CD4-positive, alpha-beta T cell treated with Interleukin-4 for 4 hours (primary cell): Measurements from ENCODE around the gene HMG20B.
A peak's percentile ranks its signal among the peaks of the same experiment; 100 is the strongest.

Source experiments
- DNase-seq: peaks from one replicate; pipeline ENCODE4 v3.0.0-alpha.2; 2020

Gene HMG20B

DNA sequence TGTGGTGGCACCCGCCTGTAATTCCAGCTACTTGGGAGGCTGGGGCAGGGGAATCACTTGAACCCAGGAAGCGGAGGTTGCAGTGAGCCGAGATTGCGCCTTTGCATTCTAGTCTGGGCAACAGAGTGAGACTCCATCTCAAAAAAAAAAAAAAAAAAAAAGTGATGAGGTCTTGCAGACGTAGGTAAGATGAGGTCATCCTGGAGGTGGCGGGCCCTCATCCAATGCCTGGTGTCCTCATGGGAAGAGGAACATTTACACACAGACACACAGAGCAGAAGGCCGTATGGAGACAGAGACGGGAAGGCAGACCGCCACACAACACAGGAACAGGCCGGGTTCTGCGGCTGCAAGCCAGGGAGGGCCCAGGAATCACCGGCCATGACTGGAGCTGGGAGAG lies 49.5 kb downstream of the HMG20B start:
- no peak for DNase-seq

DNA sequence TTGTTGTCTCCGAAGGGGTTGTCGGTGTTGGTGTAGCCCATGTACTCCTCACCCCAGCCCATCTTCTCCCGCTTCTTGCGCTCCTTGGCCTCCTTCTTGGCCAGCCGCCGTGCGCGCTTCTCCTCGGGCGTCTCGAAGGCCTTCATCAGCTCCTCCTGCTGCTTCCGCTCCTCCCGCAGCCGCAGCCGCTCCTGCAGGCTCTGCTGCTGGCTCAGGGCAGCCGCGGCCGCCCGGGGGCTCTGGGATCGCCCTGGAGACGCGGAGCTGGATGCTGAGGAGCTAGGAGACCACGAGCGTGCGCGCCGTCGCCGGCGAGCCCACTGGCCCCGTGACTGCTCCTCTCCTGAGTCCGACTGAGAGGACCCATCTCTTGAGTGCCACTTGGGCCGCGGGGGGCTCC lies 51.0 kb downstream of the HMG20B start:
- no peak for DNase-seq

DNA sequence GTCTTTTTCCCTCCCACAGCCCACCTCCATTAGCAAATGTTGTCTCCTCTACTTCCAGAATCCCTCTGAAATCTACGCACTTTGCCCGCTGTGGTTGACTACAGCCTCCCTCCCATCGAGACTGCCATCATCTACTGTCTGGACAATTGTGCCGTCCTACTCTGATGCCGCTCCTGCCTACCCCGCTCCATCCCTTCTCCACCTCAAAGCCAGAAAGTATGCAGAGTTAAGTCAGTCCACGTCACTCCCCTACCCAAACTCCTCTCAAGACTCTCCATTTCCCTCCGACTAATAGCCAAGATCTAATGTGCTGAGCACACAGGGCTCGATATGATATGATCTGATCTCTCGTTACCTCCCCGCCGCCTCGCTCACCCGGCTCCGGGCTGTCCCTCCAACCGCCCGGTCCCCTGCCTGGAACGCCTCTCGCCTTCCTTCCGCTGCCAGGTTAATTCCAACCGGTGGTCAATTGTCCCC lies 53.3 kb downstream of the HMG20B start:
- DNase-seq: no peak

DNA sequence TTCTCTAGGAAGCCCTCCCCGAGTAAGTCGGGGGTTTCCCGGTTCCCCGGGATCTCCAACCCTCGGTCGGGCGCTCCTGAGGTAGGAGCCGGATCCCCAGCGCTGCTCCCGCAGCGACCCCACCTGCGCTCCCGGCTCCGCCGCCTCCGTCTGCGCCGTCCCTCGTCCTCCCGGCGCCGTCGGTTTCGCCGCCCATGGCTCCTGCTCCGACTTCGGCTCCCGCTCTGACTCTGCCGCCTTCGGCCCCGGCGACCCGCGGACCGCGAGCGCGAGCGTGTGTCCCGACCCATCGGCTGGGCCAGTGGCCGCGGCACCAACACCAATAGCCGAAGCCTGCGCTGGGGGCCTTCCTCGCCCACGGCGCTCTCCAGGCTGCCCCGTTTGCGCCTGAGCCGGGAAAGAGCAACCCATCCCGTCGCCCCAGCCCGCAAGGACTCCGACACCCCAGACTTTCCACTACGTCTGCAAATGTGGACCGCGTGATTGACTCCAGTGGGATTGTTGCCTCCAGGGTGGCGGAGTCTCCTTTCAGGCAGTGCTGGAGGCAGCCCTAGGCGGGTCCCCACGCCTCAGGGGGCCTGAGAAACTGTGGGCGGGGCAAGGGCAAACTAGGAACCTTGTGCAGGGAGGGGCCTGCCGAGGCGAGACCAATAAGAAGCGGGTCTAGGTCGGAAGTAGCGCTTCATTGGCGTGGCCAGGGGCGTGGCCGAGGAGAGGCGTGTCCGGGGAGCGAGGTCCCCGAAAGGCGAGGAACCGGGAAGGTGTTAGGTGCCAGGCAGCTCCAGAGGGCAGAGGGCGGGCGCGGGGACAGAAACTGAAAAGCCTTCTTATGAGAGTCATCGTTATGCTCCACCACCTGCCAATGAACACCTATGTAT lies 54.0 kb downstream of the HMG20B start, which contains the start of gene CACTIN:
CACTIN (minus strand) TSS at position 318 of the 878 bp plus-strand sequence; CDS start at position 290, 28 bp downstream.
- DNase-seq: peak; percentile 98

DNA sequence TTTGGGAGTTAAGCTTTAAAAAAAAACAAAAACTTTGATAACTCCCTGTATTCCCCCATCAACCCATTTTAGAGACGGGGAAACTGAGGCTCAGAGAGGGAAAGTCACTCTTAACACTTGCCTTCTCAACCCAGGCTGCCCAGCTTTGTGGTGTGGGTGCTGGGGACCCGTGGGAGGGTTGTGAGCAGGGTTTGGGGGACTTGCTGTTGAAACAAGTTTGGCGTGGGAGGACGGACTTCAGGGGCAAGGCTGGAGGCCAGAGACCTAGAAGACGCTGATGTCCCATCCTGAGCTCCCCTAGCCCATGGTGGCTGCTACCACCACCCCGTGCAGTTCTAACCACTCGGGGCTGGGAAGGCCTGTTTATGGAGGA lies 54.6 kb downstream of the HMG20B start:
- DNase-seq: no peak
